Uterus (tissue), 4 donors: ENCODE measurements around the gene PLEKHA1. TPM values are rescaled to one million over a fixed set of nuclear protein-coding genes. Genes with fewer than 3 reads are reported as not detected.

Experiments used
- DNase-seq, 2 donors: peaks; one replicate each; pipeline ENCODE4 v3.0.0-alpha.2; 2019 to 2020
- H3K27ac ChIP-seq, 2 donors: fragments of 200-600 bp; sonication (generic); 1 replicate in 1 of 2; 2 replicates in 1 of 2; pipeline ENCODE4 v1.5.1; 2016 to 2018
- H3K27me3 ChIP-seq, 2 donors: fragments of 200-600 bp; sonication (generic); one replicate each; pipeline ENCODE4 v1.5.1; 2018 to 2019; ENCODE audit warnings: control low read depth in 1 of 2
- H3K36me3 ChIP-seq, 2 donors: fragments of 200-600 bp; sonication (generic); one replicate each; pipeline ENCODE4 v1.5.1; 2019; ENCODE audit warnings: control low read depth in 1 of 2
- H3K4me1 ChIP-seq, 2 donors: fragments of 200-600 bp; sonication (generic); one replicate each; pipeline ENCODE4 v1.5.1; 2018 to 2019; ENCODE audit warnings: control low read depth in 1 of 2
- H3K4me3 ChIP-seq, 2 donors: fragments of 200-600 bp; sonication (generic); 1 replicate in 1 of 2; 2 replicates in 1 of 2; pipeline ENCODE4 v1.5.1; 2018 to 2019; ENCODE audit warnings: mild to moderate bottlenecking in 1 of 2
- H3K9me3 ChIP-seq, 2 donors: fragments of 200-600 bp; sonication (generic); one replicate each; pipeline ENCODE4 v1.5.1; 2019; ENCODE audit warnings: control low read depth in 1 of 2
- CTCF ChIP-seq, 4 experiments: fragments of 200-600 bp in 2 of 4; fragments of 450-650 bp in 2 of 4; sonication (generic) in 2 of 4; IDR thresholded peaks; one replicate each; pipeline ENCODE4 v1.5.1; 2016 to 2019; ENCODE audit warnings: antibody characterized with exemption in 4 of 4, mild to moderate bottlenecking in 2 of 4, moderate library complexity in 1 of 4
- POLR2A ChIP-seq, 2 donors: fragments of 450-650 bp; IDR thresholded peaks; one replicate each; pipeline ENCODE4 v1.6.1; 2016; ENCODE audit warnings: antibody characterized with exemption in 2 of 2, mild to moderate bottlenecking in 1 of 2, moderate library complexity in 1 of 2
- intact Hi-C: fragments of 100-400 bp; cut with DNase I; formaldehyde crosslinking; loops from one replicate; pipeline ENCODE4 v1.15.1; 2023; ENCODE audit warnings: low total_unique reads
- total RNA-seq, 4 donors: library from RNA; depleted of rRNA in 3 of 4; stranded (reverse); fragments of >200 nt in 3 of 4; gene quantifications; one replicate each; pipeline versions ENCODE4 v1.1.0 to v1.2.4, GENCODE V29; 2014 to 2023
- donor health status: DM: yes; HTN: yes; CAD: no.

PLEKHA1 gene
- total RNA-seq, 4 donors from 2014 or later = 9.2 to 54.1 (median 29.0) TPM

- Histone ChIP-seq H3K9me3 (no peaks in the 10 kb centered on the region), H3K27ac (peak overlapping the region; percentile 86 to 87), H3K36me3 (no peaks in the 10 kb centered on the region), H3K4me1 (peaks cover 0 to 7% of the 10 kb centered on the region in 2 donors), H3K27me3 (no peaks in the 10 kb centered on the region), H3K4me3 (no peak overlapping the region)
- DNase-seq = peak; percentile 66 to 76
- TF ChIP-seq CTCF (IDR thresholded peaks at IDR 0.05) (no peak), POLR2A (IDR thresholded peaks at IDR 0.05) (no peak)
- intact Hi-C loops = no loop called here
Measured at GRCh38 chr10:122468926-122469781, 94.6 kb downstream of the PLEKHA1 start.

- no peak overlapping the region for H3K4me3 ChIP-seq
- H3K36me3 ChIP-seq = no peaks in the 10 kb centered on the region
- TF ChIP-seq POLR2A (IDR thresholded peaks at IDR 0.05) (no peak), CTCF (IDR thresholded peaks at IDR 0.05) (no peak)
- DNase-seq = no peak
- H3K4me1 ChIP-seq = peaks cover 6 to 7% of the 10 kb centered on the region in 2 donors
- intact Hi-C loops = no loop called here
- H3K27me3 ChIP-seq = no peaks in the 10 kb centered on the region
- peak overlapping the region; percentile 86 to 87 for H3K27ac ChIP-seq
- no peaks in the 10 kb centered on the region for H3K9me3 ChIP-seq
Measured at GRCh38 chr10:122469848-122470247, 95.3 kb downstream of the PLEKHA1 start.

- TF ChIP-seq POLR2A (IDR thresholded peaks at IDR 0.05) = no peak
- no peak for TF ChIP-seq CTCF (IDR thresholded peaks at IDR 0.05)
- no peak overlapping the region for H3K4me3 ChIP-seq
- H3K27me3 ChIP-seq = no peaks in the 10 kb centered on the region
- peaks cover 7 to 22% of the 10 kb centered on the region in 2 donors for H3K4me1 ChIP-seq
- no peak for DNase-seq
- H3K9me3 ChIP-seq = no peaks in the 10 kb centered on the region
- H3K36me3 ChIP-seq = no peaks in the 10 kb centered on the region
- no peak overlapping the region for H3K27ac ChIP-seq
- intact Hi-C loops = no loop called here
Measured at GRCh38 chr10:122471531-122472177, 97.1 kb downstream of the PLEKHA1 start.

DNA sequence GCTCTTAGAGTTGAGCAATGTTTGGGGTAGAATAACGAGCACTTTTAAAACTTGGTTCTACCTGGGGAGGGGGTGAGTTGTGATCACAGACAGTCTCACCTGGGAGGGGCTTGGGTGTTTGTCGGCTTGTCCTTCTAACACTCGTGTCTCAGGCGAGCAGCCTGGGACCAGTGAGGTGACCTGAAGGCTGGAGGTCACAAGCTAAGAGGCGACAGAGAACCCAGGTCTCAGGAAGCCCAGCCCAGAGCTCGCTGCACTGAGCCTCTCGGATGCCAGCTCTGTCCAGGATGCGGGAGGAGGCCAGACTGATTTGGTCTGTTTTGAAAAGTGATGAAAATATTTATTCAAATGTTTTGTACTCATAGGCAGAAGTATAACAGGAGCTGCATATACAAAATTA is 98.6 kb downstream of the PLEKHA1 start:
- H3K27ac ChIP-seq = no peak overlapping the region
- TF ChIP-seq CTCF (IDR thresholded peaks at IDR 0.05) (no peak), POLR2A (IDR thresholded peaks at IDR 0.05) (no peak)

More for the DNA sequence above, 98.6 kb downstream of the PLEKHA1 start:
- Histone ChIP-seq H3K36me3 (no peaks in the 10 kb centered on the region), H3K9me3 (no peaks in the 10 kb centered on the region), H3K4me3 (no peak overlapping the region), H3K4me1 (peaks cover 7 to 22% of the 10 kb centered on the region in 2 donors), H3K27me3 (no peaks in the 10 kb centered on the region)
- intact Hi-C loops = no loop called here
- DNase-seq = no peak
